ENCODE measurements around the gene FBXL15.

The FBXL15 gene

GRCh38 chr10:102398172-102399020 lies 22.2 kb upstream of the FBXL15 start:
- no peaks in the 10 kb centered on the region for H3K27me3 ChIP-seq (ENCODE audit: control insufficient read depth, low read length)

GRCh38 chr10:102399217-102400021 lies 21.2 kb upstream of the FBXL15 start:
- no peaks in the 10 kb centered on the region for H3K27me3 ChIP-seq (ENCODE audit: control insufficient read depth, low read length)
- peak overlapping the region; percentile 76 for H3K4me3 ChIP-seq (ENCODE audit: low read length)
- H3K9me2 ChIP-seq (replicated peaks; ENCODE audit: control insufficient read depth, low read length) = no peaks in the 10 kb centered on the region
- no peaks in the 10 kb centered on the region for H3K9me3 ChIP-seq (ENCODE audit: control insufficient read depth, insufficient read depth, low read length)
- peak overlapping the region; percentile 83 for H3K4me2 ChIP-seq (ENCODE audit: low read length)
- H4K20me1 ChIP-seq (ENCODE audit: control insufficient read depth, insufficient read depth, low read depth, low read length) = 0 out of 2 replicates have a peak, but pooled peaks cover 1% of the 10 kb centered on the region
- peaks cover 6% of the 10 kb centered on the region; the same call in 1 of the 2 replicates for H3K79me2 ChIP-seq (ENCODE audit: control insufficient read depth, low read length)
- peaks cover 11% of the 10 kb centered on the region; the same call in 1 of the 2 replicates for H3K36me3 ChIP-seq (ENCODE audit: control insufficient read depth, low read length)
- H3K4me1 ChIP-seq (ENCODE audit: control insufficient read depth, low read length) = peaks cover 28% of the 10 kb centered on the region
- H3K27ac ChIP-seq (ENCODE audit: low read depth, low read length) = no peak overlapping the region
- H3F3A ChIP-seq (ENCODE audit: control insufficient read depth, insufficient read depth) = 0 out of 2 replicates have a peak, but pooled peaks cover 2% of the 10 kb centered on the region
- TF ChIP-seq EZH2phosphoT487 (IDR thresholded peaks at IDR 0.05; ENCODE audit: borderline replicate concordance, low read length) (no peak), CTCF (IDR thresholded peaks at IDR 0.05; ENCODE audit: low read depth, low read length, poor library complexity, severe bottlenecking) (peak; percentile 97)

More at GRCh38 chr10:102398172-102399020, 22.2 kb upstream of the FBXL15 start:
- Histone ChIP-seq H3K79me2 (ENCODE audit: control insufficient read depth, low read length) (peaks cover 6% of the 10 kb centered on the region; the same call in 1 of the 2 replicates), H3K4me3 (ENCODE audit: low read length) (peak overlapping the region; percentile 76), H3F3A (ENCODE audit: control insufficient read depth, insufficient read depth) (0 out of 2 replicates have a peak, but pooled peaks cover 2% of the 10 kb centered on the region), H4K20me1 (ENCODE audit: control insufficient read depth, insufficient read depth, low read depth, low read length) (no peaks in the 10 kb centered on the region), H3K36me3 (ENCODE audit: control insufficient read depth, low read length) (peaks cover 11% of the 10 kb centered on the region; the same call in 1 of the 2 replicates), H3K9me2 (replicated peaks; ENCODE audit: control insufficient read depth, low read length) (no peaks in the 10 kb centered on the region), H3K4me2 (ENCODE audit: low read length) (peak overlapping the region; percentile 83; the same call in 1 of the 2 replicates), H3K4me1 (ENCODE audit: control insufficient read depth, low read length) (peaks cover 26% of the 10 kb centered on the region), H3K27ac (ENCODE audit: low read depth, low read length) (no peak overlapping the region), H3K9me3 (ENCODE audit: control insufficient read depth, insufficient read depth, low read length) (no peaks in the 10 kb centered on the region)
- TF ChIP-seq EZH2phosphoT487 (IDR thresholded peaks at IDR 0.05; ENCODE audit: borderline replicate concordance, low read length) = no peak
- no peak for TF ChIP-seq CTCF (IDR thresholded peaks at IDR 0.05; ENCODE audit: low read depth, low read length, poor library complexity, severe bottlenecking)

GRCh38 chr10:102400076-102400475 lies 20.6 kb upstream of the FBXL15 start:
- Histone ChIP-seq H3K79me2 (ENCODE audit: control insufficient read depth, low read length) (peaks cover 6% of the 10 kb centered on the region; the same call in 1 of the 2 replicates), H3K9me2 (replicated peaks; ENCODE audit: control insufficient read depth, low read length) (no peaks in the 10 kb centered on the region), H3K4me1 (ENCODE audit: control insufficient read depth, low read length) (peaks cover 28% of the 10 kb centered on the region), H3K27me3 (ENCODE audit: control insufficient read depth, low read length) (no peaks in the 10 kb centered on the region), H4K20me1 (ENCODE audit: control insufficient read depth, insufficient read depth, low read depth, low read length) (0 out of 2 replicates have a peak, but pooled peaks cover 4% of the 10 kb centered on the region), H3K4me2 (ENCODE audit: low read length) (peak overlapping the region; percentile 83), H3K4me3 (ENCODE audit: low read length) (peak overlapping the region; percentile 76; the same call in 1 of the 2 replicates), H3K27ac (ENCODE audit: low read depth, low read length) (no peak overlapping the region), H3K9me3 (ENCODE audit: control insufficient read depth, insufficient read depth, low read length) (no peaks in the 10 kb centered on the region), H3F3A (ENCODE audit: control insufficient read depth, insufficient read depth) (0 out of 2 replicates have a peak, but pooled peaks cover 2% of the 10 kb centered on the region), H3K36me3 (ENCODE audit: control insufficient read depth, low read length) (peaks cover 11% of the 10 kb centered on the region; the same call in 1 of the 2 replicates)
- no peak for TF ChIP-seq CTCF (IDR thresholded peaks at IDR 0.05; ENCODE audit: low read depth, low read length, poor library complexity, severe bottlenecking)
- no peak for TF ChIP-seq EZH2phosphoT487 (IDR thresholded peaks at IDR 0.05; ENCODE audit: borderline replicate concordance, low read length)
